ENCODE measurements around the gene ANGEL1. TPM values are rescaled to one million over a fixed set of nuclear protein-coding genes. Genes with fewer than 3 reads are reported as not detected.
A peak's percentile ranks its signal among the peaks of the same experiment; 100 is the strongest.

ANGEL1 gene
- total and polyA plus RNA-seq, 12 donors, result 5.5 to 17.1 (median 12.0) TPM

GRCh38 chr14:76773956-76774820 is 38.5 kb downstream of the ANGEL1 start:
- no peaks in the 10 kb centered on the region for H3K9me3 ChIP-seq
- no peak overlapping the region for H3K4me3 ChIP-seq
- peaks cover 0 to 3% (median 0%) of the 10 kb centered on the region in 7 donors for H3K27me3 ChIP-seq
- intact Hi-C loops (cut with DNase I), result no loop called here
- H3K27ac ChIP-seq, result peak overlapping the region in 8 of 10 donors; percentile 71 to 95 (median 80)
- peaks cover 0 to 72% (median 0%) of the 10 kb centered on the region in 9 donors for H3K36me3 ChIP-seq
- ATAC-seq (no peak), DNase-seq (peak in 1 of 2 donors; percentile 6)
- peaks cover 22 to 86% (median 61%) of the 10 kb centered on the region in 9 donors for H3K4me1 ChIP-seq
- TF ChIP-seq CTCF (IDR thresholded peaks at IDR 0.05), result no peak
- 89 to 91% methylated on average over 18 of the region's 18 CpGs for WGBS, 2 donors

DNA sequence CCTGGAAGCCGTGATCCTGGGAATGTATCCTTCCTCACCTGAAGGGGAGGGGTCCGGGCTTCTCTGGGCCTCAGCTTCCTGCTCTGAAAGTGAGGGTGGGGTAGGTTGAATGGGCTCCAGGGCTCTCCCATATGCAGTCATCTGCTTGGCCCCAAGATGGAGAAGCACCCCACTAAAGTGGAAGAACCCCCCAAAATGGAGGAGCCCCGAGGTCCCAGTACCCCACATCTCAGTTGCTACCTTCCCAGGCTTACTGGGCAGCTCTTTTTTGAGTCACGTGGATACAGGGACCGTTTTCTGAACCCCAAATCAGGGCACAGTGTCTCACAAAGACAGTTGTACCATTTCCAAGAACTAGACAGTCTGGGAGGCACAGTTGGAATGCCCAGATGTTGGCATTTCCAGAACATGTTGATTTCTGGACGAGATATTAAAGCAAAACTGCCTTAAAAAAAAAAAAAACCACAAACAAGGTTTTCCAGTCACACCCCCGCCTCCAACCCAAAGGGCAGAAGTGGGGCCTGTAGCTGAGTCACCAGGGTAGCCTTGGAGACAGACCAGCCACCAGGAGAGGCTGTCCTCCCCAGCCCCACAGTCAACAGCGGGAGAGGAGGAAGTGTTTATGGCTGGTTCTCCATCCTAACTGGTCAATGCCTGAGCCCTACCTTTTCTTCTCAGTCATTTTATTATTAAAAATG is 39.3 kb downstream of the ANGEL1 start:
- Histone ChIP-seq H3K9me3 (no peaks in the 10 kb centered on the region), H3K27ac (peak overlapping the region; percentile 38 to 95 (median 80)), H3K36me3 (peaks cover 0 to 63% (median 0%) of the 10 kb centered on the region in 9 donors), H3K4me3 (peak overlapping the region in 1 of 10 donors; percentile 14), H3K4me1 (peaks cover 29 to 93% (median 70%) of the 10 kb centered on the region in 9 donors), H3K27me3 (peaks cover 0 to 3% (median 0%) of the 10 kb centered on the region in 7 donors)
- peak; percentile 60 to 75 for DNase-seq
- ATAC-seq, result peak in 7 of 8 donors; percentile 57 to 72 (median 65)
- intact Hi-C loops (cut with DNase I), result no loop called here
- peak in 1 of 9 donors; percentile 27 for TF ChIP-seq CTCF (IDR thresholded peaks at IDR 0.05)
- WGBS, 2 donors, result 43 to 68% methylated on average over 8 of the region's 8 CpGs

- intact Hi-C loops (cut with DNase I), result no loop called here
- peak in 2 of 9 donors; percentile 4 to 29 for TF ChIP-seq CTCF (IDR thresholded peaks at IDR 0.05)
- Histone ChIP-seq H3K4me1 (peaks cover 34 to 93% (median 72%) of the 10 kb centered on the region in 9 donors), H3K27ac (peak overlapping the region; percentile 38 to 95 (median 80)), H3K4me3 (peak overlapping the region in 2 of 10 donors; percentile 4 to 14), H3K36me3 (peaks cover 0 to 55% (median 0%) of the 10 kb centered on the region in 9 donors), H3K27me3 (peaks cover 0 to 3% (median 0%) of the 10 kb centered on the region in 7 donors), H3K9me3 (no peaks in the 10 kb centered on the region)
- DNase-seq (peak; percentile 74 to 87), ATAC-seq (peak; percentile 54 to 80 (median 72))
- 37 to 49% methylated on average over 13 of the region's 13 CpGs for WGBS, 2 donors
These were observed 40.1 kb downstream of the ANGEL1 start for GRCh38 chr14:76772300-76773187.
